H9 (cell line): ENCODE measurements around the gene MAPK8IP3. TPM values are rescaled to one million over a fixed set of nuclear protein-coding genes. Genes with fewer than 3 reads are reported as not detected.
"Not testable (repeated sequence)": the region's sequence is repeated elsewhere in the genome, so short reads cannot be mapped to it uniquely, and the experiment has no call there.

ENCODE experiments used
- DNase-seq: peaks from one replicate; pipeline ENCODE4 v3.0.0-alpha.2; 2017
- H2AFZ ChIP-seq: one replicate; pipeline ENCODE4 v1.6.1; 2013; ENCODE audit warnings: mild to moderate bottlenecking, low read length, control low read depth, moderate library complexity
- H2AK5ac ChIP-seq: 2 replicates; pipeline ENCODE4 v1.6.1; 2013; ENCODE audit warnings: low read length, control low read depth, mixed read lengths; ENCODE audit not compliant: insufficient read length
- H2BK120ac ChIP-seq: one replicate; pipeline ENCODE4 v1.6.1; 2013; ENCODE audit warnings: low read depth, mild to moderate bottlenecking, low read length, control low read depth, inconsistent platforms; ENCODE audit not compliant: poor library complexity, severe bottlenecking
- H2BK12ac ChIP-seq: 2 replicates; pipeline ENCODE4 v1.6.1; 2013; ENCODE audit warnings: low read length, control low read depth, mixed read lengths, low read depth; ENCODE audit not compliant: insufficient read length
- H2BK15ac ChIP-seq: 2 replicates; pipeline ENCODE4 v1.6.1; 2013; ENCODE audit warnings: low read depth, low read length, control low read depth
- H2BK20ac ChIP-seq: one replicate; pipeline ENCODE4 v1.6.1; 2013; ENCODE audit warnings: low read depth, mild to moderate bottlenecking, low read length, control low read depth, inconsistent platforms; ENCODE audit not compliant: poor library complexity, severe bottlenecking
- H2BK5ac ChIP-seq: 2 replicates; pipeline ENCODE4 v1.6.1; 2013; ENCODE audit warnings: low read length, control low read depth, mixed read lengths; ENCODE audit not compliant: insufficient read length
- H3K14ac ChIP-seq: 2 replicates; pipeline ENCODE4 v1.6.1; 2013; ENCODE audit warnings: low read length, control low read depth; ENCODE audit not compliant: insufficient read depth
- H3K18ac ChIP-seq: 2 replicates; pipeline ENCODE4 v1.6.1; 2013; ENCODE audit warnings: low read depth, mild to moderate bottlenecking, mixed read lengths, low read length, control low read depth; ENCODE audit not compliant: insufficient read length
- H3K23ac ChIP-seq: 2 replicates; pipeline ENCODE4 v1.6.1; 2013; ENCODE audit warnings: low read length, control low read depth, mixed read lengths, low read depth; ENCODE audit not compliant: insufficient read length
- H3K23me2 ChIP-seq: 2 replicates; pipeline ENCODE4 v1.6.1; 2013; ENCODE audit warnings: low read depth, mild to moderate bottlenecking, mixed read lengths, low read length, control low read depth; ENCODE audit not compliant: insufficient read length, poor library complexity, severe bottlenecking
- H3K27ac ChIP-seq: 2 replicates; pipeline ENCODE4 v1.5.1; 2013; ENCODE audit warnings: low read length, control low read depth, mixed read lengths, low read depth; ENCODE audit not compliant: insufficient read length
- H3K27me3 ChIP-seq: 2 replicates; pipeline ENCODE4 v1.6.1; 2013; ENCODE audit warnings: low read length, control low read depth, inconsistent platforms; ENCODE audit not compliant: insufficient read depth
- H3K4ac ChIP-seq: 2 replicates; pipeline ENCODE4 v1.6.1; 2013; ENCODE audit warnings: low read depth, mild to moderate bottlenecking, control low read depth, inconsistent platforms, low read length, moderate library complexity
- H3K4me1 ChIP-seq: 2 replicates; pipeline ENCODE4 v1.6.1; 2013; ENCODE audit warnings: low read length, control low read depth, inconsistent platforms; ENCODE audit not compliant: insufficient read depth
- H3K4me2 ChIP-seq: 2 replicates; pipeline ENCODE4 v1.6.1; 2013; ENCODE audit warnings: low read length, control low read depth, mixed read lengths; ENCODE audit not compliant: insufficient read length, insufficient read depth
- H3K56ac ChIP-seq: 2 replicates; pipeline ENCODE4 v1.6.1; 2013; ENCODE audit warnings: low read depth, mild to moderate bottlenecking, mixed read lengths, low read length, control low read depth; ENCODE audit not compliant: insufficient read length
- H3K79me1 ChIP-seq: 2 replicates; pipeline ENCODE4 v1.6.1; 2013; ENCODE audit warnings: low read depth, mild to moderate bottlenecking, moderate library complexity, low read length, control low read depth, inconsistent platforms; ENCODE audit not compliant: insufficient read depth, poor library complexity, severe bottlenecking
- H3K79me2 ChIP-seq: 2 replicates; pipeline ENCODE4 v1.6.1; 2013; ENCODE audit warnings: low read length, control low read depth, inconsistent platforms; ENCODE audit not compliant: insufficient read depth
- H3K9ac ChIP-seq: 2 replicates; pipeline ENCODE4 v1.6.1; 2013; ENCODE audit warnings: low read length, control low read depth, mixed read lengths; ENCODE audit not compliant: insufficient read length; ENCODE audit errors: extremely low read depth
- H3K9me3 ChIP-seq: one replicate; pipeline ENCODE4 v1.6.1; 2013; ENCODE audit warnings: low read depth, low read length, inconsistent platforms; ENCODE audit not compliant: control insufficient read depth
- H3T11ph ChIP-seq: one replicate; pipeline ENCODE4 v1.6.1; 2013; ENCODE audit warnings: mild to moderate bottlenecking, low read length, control low read depth, inconsistent platforms
- H4K20me1 ChIP-seq: one replicate; pipeline ENCODE4 v1.6.1; 2013; ENCODE audit not compliant: control insufficient read depth, insufficient read length, insufficient read depth
- H4K5ac ChIP-seq: 2 replicates; pipeline ENCODE4 v1.6.1; 2013; ENCODE audit warnings: low read depth, mild to moderate bottlenecking, mixed read lengths, low read length, control low read depth; ENCODE audit not compliant: insufficient read length
- H4K8ac ChIP-seq: replicated peaks from 2 replicates; pipeline ENCODE4 v1.6.1; 2013; ENCODE audit warnings: low read length, control low read depth, mixed read lengths, low read depth; ENCODE audit not compliant: insufficient read length
- H4K91ac ChIP-seq: 2 replicates; pipeline ENCODE4 v1.6.1; 2013; ENCODE audit warnings: low read depth, mild to moderate bottlenecking, moderate library complexity, mixed read lengths, low read length, control low read depth; ENCODE audit not compliant: insufficient read length
- H3K27ac Mint-ChIP-seq, 3 experiments: 2 replicates in 2 of 3; 3 replicates in 1 of 3; pipeline ENCODE4 v1.8.0; 2020 to 2021; ENCODE audit warnings: mixed read lengths in 3 of 3, mild to moderate bottlenecking in 1 of 3, moderate library complexity in 1 of 3
- H3K27me3 Mint-ChIP-seq: 2 replicates; pipeline ENCODE4 v1.8.0; 2021; ENCODE audit warnings: low read depth, mild to moderate bottlenecking, moderate library complexity, mixed read lengths
- H3K36me3 Mint-ChIP-seq, 3 experiments: 2 replicates in 2 of 3; 3 replicates in 1 of 3; pipeline ENCODE4 v1.8.0; 2020 to 2021; ENCODE audit warnings: low read depth in 3 of 3, mixed read lengths in 3 of 3; ENCODE audit not compliant: insufficient read depth in 1 of 3
- H3K4me1 Mint-ChIP-seq, 2 experiments: 2 replicates each; pipeline ENCODE4 v1.8.0; 2020; ENCODE audit warnings: mixed read lengths in 2 of 2
- H3K4me3 Mint-ChIP-seq, 2 experiments: 2 replicates in 1 of 2; 3 replicates in 1 of 2; pipeline ENCODE4 v1.8.0; 2020 to 2021; ENCODE audit warnings: mild to moderate bottlenecking in 2 of 2, mixed read lengths in 2 of 2, moderate library complexity in 1 of 2
- H3K9me3 Mint-ChIP-seq, 2 experiments: 2 replicates in 1 of 2; 3 replicates in 1 of 2; pipeline ENCODE4 v1.8.0; 2020; ENCODE audit warnings: mild to moderate bottlenecking in 2 of 2, mixed read lengths in 2 of 2, moderate library complexity in 1 of 2
- WGBS: extraction: QIAGEN DNeasy Blood & Tissue Kit; methylation state at CpG from one replicate; pipeline ENCODE4 v1.1.7; 2013; ENCODE audit warnings: missing lambda C conversion rate, low lambda C conversion rate, mixed read lengths; ENCODE audit not compliant: insufficient read length; ENCODE audit errors: extremely low coverage; 5-methylcytosine and 5-hydroxymethylcytosine counted together
- total RNA-seq: library from RNA; stranded (reverse); gene quantifications from 2 replicates; pipeline ENCODE4 v1.2.1, GENCODE V29; 2021
- TF ChIP-seq, protein P1 (sequence below): fragments of 200-600 bp; sonication (generic); conservative IDR thresholded peaks from 3 replicates; pipeline ENCODE4 v1.8.0; 2021; ENCODE audit warnings: antibody characterized with exemption, mild to moderate bottlenecking

The MAPK8IP3 gene
- total RNA-seq, 1 experiment from 2014 or later: 51.3 TPM

DNA sequence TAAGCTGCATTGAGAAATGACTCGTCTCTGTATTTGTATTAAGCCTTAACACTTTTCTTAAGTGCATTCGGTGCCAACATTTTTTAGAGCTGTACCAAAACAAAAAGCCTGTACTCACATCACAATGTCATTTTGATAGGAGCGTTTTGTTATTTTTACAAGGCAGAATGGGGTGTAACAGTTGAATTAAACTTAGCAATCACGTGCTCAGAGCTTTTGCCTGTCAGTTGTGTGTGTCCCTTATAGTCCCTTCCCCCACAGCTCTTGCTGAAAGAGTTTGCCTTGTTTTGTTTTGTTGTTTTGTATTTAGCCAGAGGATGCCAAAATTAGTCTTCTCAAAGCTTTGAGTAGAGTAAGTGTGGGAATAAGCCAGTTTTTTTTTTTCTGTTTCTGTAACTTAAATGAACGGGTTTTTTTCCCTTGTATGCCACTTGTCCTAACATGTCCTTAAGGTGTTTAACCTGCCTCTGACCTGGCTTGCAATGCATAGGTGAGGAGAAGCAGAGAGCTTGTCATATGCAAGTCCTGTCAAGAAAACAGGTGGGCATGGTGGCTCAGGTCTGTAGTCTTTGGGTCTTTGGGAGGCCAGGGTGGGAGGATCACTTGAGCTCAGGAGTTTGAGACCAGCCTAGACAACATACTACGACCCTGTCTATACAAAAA lies 4.6 kb upstream of the MAPK8IP3 start:
- Histone ChIP-seq H2AFZ (no peak overlapping the region), H3K14ac (no peak overlapping the region), H3K23ac (no peak overlapping the region), H3T11ph (no peak overlapping the region), H2BK12ac (no peak overlapping the region), H3K9me3 (no peaks in the 10 kb centered on the region), H2BK20ac (no peak overlapping the region), H3K27me3 (no peaks in the 10 kb centered on the region), H4K20me1 (no peaks in the 10 kb centered on the region), H3K23me2 (peaks cover 3% of the 10 kb centered on the region), H2AK5ac (no peak overlapping the region), H2BK120ac (no peak overlapping the region), H2BK5ac (no peak overlapping the region), H3K56ac (no peak overlapping the region), H3K4ac (no peak overlapping the region), H3K18ac (no peak overlapping the region), H3K4me1 (peaks cover 3% of the 10 kb centered on the region), H3K27ac (no peak overlapping the region), H4K8ac (no peak overlapping the region), H4K91ac (no peak overlapping the region), H2BK15ac (no peak overlapping the region), H3K4me2 (no peak overlapping the region), H3K79me1 (peaks cover 3% of the 10 kb centered on the region), H4K5ac (no peak overlapping the region), H3K9ac (no peak overlapping the region), H3K79me2 (no peaks in the 10 kb centered on the region; the same call in none of the 2 replicates)
- Mint-ChIP-seq H3K27ac (peak overlapping the region in 2 of 3 experiments; percentile 72 to 74; a peak in 3 of 7 replicates), H3K4me3 (no peak overlapping the region), H3K27me3 (peaks cover 5% of the 10 kb centered on the region; the same call in 1 of the 2 replicates), H3K9me3 (peaks cover 0 to 3% of the 10 kb centered on the region in 2 experiments; a peak in 1 of 5 replicates), H3K4me1 (peaks cover 5 to 15% of the 10 kb centered on the region in 2 experiments; a peak in 2 of 4 replicates), H3K36me3 (peaks cover 31 to 71% (median 58%) of the 10 kb centered on the region in 3 experiments)
- no CpG with 5 or more reads among the region's 6 CpGs for WGBS
- TF ChIP-seq, protein P1, sequence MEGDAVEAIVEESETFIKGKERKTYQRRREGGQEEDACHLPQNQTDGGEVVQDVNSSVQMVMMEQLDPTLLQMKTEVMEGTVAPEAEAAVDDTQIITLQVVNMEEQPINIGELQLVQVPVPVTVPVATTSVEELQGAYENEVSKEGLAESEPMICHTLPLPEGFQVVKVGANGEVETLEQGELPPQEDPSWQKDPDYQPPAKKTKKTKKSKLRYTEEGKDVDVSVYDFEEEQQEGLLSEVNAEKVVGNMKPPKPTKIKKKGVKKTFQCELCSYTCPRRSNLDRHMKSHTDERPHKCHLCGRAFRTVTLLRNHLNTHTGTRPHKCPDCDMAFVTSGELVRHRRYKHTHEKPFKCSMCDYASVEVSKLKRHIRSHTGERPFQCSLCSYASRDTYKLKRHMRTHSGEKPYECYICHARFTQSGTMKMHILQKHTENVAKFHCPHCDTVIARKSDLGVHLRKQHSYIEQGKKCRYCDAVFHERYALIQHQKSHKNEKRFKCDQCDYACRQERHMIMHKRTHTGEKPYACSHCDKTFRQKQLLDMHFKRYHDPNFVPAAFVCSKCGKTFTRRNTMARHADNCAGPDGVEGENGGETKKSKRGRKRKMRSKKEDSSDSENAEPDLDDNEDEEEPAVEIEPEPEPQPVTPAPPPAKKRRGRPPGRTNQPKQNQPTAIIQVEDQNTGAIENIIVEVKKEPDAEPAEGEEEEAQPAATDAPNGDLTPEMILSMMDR: no peak
- DNase-seq: no peak

DNA sequence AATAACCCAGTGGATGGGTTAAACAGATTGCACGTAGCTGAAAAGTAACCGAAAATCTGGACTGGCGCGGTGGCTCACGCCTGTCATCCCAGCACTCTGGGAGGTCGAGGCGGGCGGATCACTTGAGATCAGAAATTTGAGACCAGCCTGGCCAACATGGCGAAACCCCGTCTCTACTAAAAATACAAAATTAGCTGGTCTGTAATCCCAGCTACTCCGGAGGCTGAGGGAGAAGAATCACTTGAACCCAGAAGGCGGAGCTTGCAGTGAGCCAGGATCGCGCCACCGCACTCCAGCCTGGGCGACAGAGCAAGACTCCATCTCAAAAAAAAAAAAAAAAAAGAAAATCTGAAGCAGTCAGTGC lies 689 bp upstream of the MAPK8IP3 start:
- Histone ChIP-seq H3K4me2 (peak overlapping the region; percentile 52), H2BK5ac (peak overlapping the region; percentile 74), H3K18ac (peak overlapping the region; percentile 94), H3K14ac (peak overlapping the region; percentile 82; the same call in 1 of the 2 replicates), H3K27ac (peak overlapping the region; percentile 2), H3K9ac (peak overlapping the region; percentile 77)
- not testable (repeated sequence) for H3K9me3 Mint-ChIP-seq, H3K23me2 ChIP-seq, H2BK15ac ChIP-seq, H3K4me1 ChIP-seq, H3K56ac ChIP-seq, H3K79me1 ChIP-seq, H4K91ac ChIP-seq, H3K23ac ChIP-seq, H2BK20ac ChIP-seq, H3K4ac ChIP-seq, H3T11ph ChIP-seq, H3K27me3 ChIP-seq, H2BK12ac ChIP-seq, H4K8ac ChIP-seq, H4K20me1 ChIP-seq, H2AK5ac ChIP-seq, H3K27me3 Mint-ChIP-seq, DNase-seq, H2BK120ac ChIP-seq, H3K9me3 ChIP-seq, H2AFZ ChIP-seq, H4K5ac ChIP-seq, H3K79me2 ChIP-seq
- Mint-ChIP-seq H3K4me3 (peak overlapping the region; percentile 93 to 98), H3K36me3 (peaks cover 13 to 31% (median 24%) of the 10 kb centered on the region in 3 experiments), H3K27ac (peak overlapping the region; percentile 98 to 100 (median 99)), H3K4me1 (peaks cover 19 to 26% of the 10 kb centered on the region in 2 experiments)
- no CpG with 5 or more reads among the region's 16 CpGs for WGBS
